Measurements from ENCODE around the gene IRF7. TPM values are rescaled to one million over a fixed set of nuclear protein-coding genes. Genes with fewer than 3 reads are reported as not detected.

Gene IRF7
- total RNA-seq, 1 donor from 2014 or later = 40.8 TPM

- DNase-seq (ENCODE audit: low read depth) = no peak
- H3K4me3 ChIP-seq (ENCODE audit: low read depth, low read length) = no peak within 1 kb of the TSS
- TF ChIP-seq, protein P1, sequence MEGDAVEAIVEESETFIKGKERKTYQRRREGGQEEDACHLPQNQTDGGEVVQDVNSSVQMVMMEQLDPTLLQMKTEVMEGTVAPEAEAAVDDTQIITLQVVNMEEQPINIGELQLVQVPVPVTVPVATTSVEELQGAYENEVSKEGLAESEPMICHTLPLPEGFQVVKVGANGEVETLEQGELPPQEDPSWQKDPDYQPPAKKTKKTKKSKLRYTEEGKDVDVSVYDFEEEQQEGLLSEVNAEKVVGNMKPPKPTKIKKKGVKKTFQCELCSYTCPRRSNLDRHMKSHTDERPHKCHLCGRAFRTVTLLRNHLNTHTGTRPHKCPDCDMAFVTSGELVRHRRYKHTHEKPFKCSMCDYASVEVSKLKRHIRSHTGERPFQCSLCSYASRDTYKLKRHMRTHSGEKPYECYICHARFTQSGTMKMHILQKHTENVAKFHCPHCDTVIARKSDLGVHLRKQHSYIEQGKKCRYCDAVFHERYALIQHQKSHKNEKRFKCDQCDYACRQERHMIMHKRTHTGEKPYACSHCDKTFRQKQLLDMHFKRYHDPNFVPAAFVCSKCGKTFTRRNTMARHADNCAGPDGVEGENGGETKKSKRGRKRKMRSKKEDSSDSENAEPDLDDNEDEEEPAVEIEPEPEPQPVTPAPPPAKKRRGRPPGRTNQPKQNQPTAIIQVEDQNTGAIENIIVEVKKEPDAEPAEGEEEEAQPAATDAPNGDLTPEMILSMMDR (conservative IDR thresholded peaks at IDR 0.05; ENCODE audit: low read depth, low read length) = no peak
These were observed 9.2 kb upstream of the IRF7 start, which contains the start of gene CDHR5 for GRCh38 chr11:624705-625635. CDHR5 (minus strand) TSS chr11:624955; CDS start chr11:624902, 53 bp downstream.

GRCh38 chr11:623999-624704 lies 8.4 kb upstream of the IRF7 start:
- DNase-seq (ENCODE audit: low read depth) = no peak
- TF ChIP-seq, protein P1 (conservative IDR thresholded peaks at IDR 0.05; ENCODE audit: low read depth, low read length) = no peak

DNA sequence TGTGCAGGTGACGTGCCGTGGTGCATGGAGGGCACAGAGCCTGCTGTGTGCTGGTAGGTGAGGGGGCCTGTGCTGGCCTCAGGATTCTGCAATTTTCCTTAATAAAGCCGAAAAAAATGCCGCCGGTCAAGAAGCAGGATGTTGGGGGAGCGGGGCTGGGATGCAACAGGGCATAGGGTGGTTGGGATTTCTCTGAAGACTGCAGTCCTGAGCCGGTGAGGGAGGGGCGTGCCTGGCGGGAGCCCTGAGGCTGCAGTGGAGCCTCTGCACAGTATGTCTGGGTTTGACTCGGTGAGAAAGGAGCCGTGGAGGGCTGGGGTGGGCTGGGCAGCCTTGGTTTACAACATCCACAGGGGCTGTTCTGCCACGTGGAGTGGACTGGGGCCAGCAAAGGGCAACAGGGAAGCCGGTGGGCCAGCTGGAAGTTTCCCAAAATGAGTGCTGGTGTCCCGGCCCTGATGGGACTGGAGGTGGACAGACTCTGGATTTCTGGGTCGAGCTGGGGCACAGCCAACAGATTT lies 7.7 kb upstream of the IRF7 start:
- H3K4me3 ChIP-seq (ENCODE audit: low read depth, low read length) = no peak overlapping the region
- no peak for DNase-seq (ENCODE audit: low read depth)
- TF ChIP-seq, protein P1 (conservative IDR thresholded peaks at IDR 0.05; ENCODE audit: low read depth, low read length) = no peak

More at GRCh38 chr11:623999-624704, 8.4 kb upstream of the IRF7 start:
- no peak overlapping the region for H3K4me3 ChIP-seq (ENCODE audit: low read depth, low read length)

DNA sequence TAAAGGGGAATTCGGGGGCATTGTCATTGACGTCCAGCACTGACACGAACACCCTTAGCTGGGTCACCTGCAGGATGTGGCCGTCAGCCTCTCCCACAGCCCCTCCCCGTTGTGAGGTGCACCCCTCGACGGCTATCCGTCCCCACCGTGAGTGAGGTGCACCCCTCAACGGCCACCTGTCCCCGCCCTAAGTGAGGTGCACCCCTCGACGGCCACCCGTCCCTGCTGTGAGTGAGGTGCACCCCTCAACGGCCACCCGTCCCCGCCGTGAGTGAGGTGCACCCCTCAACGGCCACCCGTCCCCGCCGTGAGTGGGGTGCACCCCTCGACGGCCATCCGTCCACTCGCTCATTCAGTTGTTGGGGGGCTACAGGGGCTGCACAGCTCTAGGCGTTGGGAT lies 6.1 kb upstream of the IRF7 start:
- TF ChIP-seq, protein P1 (conservative IDR thresholded peaks at IDR 0.05; ENCODE audit: low read depth, low read length) = no peak
- no peak for DNase-seq (ENCODE audit: low read depth)
- no peak overlapping the region for H3K4me3 ChIP-seq (ENCODE audit: low read depth, low read length)

DNA sequence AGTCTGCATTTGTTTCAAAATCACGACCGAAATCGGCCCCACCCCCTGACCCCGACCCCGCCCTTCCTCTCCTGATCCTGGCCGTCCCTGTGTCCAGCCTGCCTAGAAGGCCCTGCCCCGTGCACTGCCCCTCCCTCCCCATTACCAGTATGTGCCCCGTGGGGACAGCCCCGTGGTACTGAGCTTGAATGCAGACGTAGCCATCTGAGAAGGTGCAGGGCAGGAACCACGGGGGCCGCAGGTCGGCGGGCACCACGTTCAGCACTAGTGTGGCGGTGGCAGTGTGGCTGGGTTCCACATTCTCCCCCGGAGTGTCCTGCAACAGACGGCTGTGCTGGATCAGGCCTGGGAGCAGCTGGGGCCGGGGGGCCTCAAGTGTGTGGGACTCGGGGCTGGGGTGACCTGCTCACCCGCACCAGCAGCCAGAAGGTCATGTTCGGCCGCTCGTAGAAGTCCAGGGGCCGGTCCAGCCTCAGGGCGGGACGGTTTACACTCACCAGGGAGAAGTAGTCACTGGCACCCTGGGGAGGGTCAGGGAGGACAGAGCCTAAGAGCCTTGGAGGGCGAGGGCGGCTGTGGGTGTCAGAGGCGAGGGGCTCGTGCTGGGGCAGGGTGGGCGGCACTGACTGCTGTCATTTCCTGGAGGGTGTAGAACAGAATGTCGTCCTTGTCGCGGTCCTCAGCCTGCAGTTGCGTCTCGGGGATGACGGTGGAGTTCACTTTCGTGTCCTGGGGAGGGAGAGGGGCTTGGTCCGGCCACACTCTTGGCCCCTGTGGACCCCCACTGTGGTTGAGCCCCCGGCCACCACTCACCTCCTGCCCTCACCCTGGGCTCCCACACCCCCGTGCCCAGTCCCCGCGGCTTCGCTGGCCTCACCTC lies 5.4 kb upstream of the IRF7 start:
- DNase-seq (ENCODE audit: low read depth) = no peak
- H3K4me3 ChIP-seq (ENCODE audit: low read depth, low read length) = no peak overlapping the region
- TF ChIP-seq, protein P1 (conservative IDR thresholded peaks at IDR 0.05; ENCODE audit: low read depth, low read length) = no peak

- no peak overlapping the region for H3K4me3 ChIP-seq (ENCODE audit: low read depth, low read length)
- no peak for DNase-seq (ENCODE audit: low read depth)
- TF ChIP-seq, protein P1 (conservative IDR thresholded peaks at IDR 0.05; ENCODE audit: low read depth, low read length) = no peak
These were observed 4.5 kb upstream of the IRF7 start for GRCh38 chr11:620201-620600.
